ENCODE data around the gene ART3.

DNA sequence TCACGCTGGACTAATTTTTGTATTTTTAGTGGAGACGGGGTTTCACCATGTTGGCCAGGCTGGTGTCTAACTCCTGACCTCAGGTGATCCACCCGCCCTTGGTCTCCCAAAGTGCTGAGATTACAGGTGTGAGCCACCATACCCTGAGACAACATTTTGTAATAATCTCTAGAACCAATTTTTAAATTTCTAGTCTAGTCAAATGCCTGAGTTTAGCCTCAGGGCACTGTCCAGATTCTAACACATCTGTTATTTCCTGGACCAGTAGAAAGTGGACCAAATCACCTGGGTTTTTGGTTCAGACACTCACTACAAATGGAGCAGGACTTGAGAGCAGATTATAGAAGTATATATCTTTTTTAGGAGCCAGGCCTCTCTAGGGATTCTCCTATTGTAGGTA, 21.6 kb downstream of the ART3 start:
- TF ChIP-seq POLR2A (IDR thresholded peaks at IDR 0.05), result no peak
- TF ChIP-seq, protein P1, sequence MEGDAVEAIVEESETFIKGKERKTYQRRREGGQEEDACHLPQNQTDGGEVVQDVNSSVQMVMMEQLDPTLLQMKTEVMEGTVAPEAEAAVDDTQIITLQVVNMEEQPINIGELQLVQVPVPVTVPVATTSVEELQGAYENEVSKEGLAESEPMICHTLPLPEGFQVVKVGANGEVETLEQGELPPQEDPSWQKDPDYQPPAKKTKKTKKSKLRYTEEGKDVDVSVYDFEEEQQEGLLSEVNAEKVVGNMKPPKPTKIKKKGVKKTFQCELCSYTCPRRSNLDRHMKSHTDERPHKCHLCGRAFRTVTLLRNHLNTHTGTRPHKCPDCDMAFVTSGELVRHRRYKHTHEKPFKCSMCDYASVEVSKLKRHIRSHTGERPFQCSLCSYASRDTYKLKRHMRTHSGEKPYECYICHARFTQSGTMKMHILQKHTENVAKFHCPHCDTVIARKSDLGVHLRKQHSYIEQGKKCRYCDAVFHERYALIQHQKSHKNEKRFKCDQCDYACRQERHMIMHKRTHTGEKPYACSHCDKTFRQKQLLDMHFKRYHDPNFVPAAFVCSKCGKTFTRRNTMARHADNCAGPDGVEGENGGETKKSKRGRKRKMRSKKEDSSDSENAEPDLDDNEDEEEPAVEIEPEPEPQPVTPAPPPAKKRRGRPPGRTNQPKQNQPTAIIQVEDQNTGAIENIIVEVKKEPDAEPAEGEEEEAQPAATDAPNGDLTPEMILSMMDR (IDR thresholded peaks at IDR 0.05), result no peak
- TF ChIP-seq POLR2AphosphoS5 (IDR thresholded peaks at IDR 0.05), result no peak
